HG03108 (cell line): ENCODE measurements around the gene SRXN1.

Source experiments
- ATAC-seq: cut with Tn5 transposase; IDR thresholded peaks from one replicate; pipeline ENCODE4 v1.9.1; 2021; ENCODE audit warnings: moderate library complexity; ENCODE audit not compliant: unreplicated experiment

SRXN1 gene

GRCh38 chr20:637559-637958 lies 15.4 kb downstream of the SRXN1 start:
- no peak for ATAC-seq

- ATAC-seq = no peak
Observed at GRCh38 chr20:635893-636338, 17.1 kb downstream of the SRXN1 start.

GRCh38 chr20:635028-635892 lies 17.7 kb downstream of the SRXN1 start:
- ATAC-seq = no peak

- ATAC-seq = no peak
Observed at GRCh38 chr20:634148-634925, 18.7 kb downstream of the SRXN1 start.

- ATAC-seq = no peak
Observed at GRCh38 chr20:631101-631500, 21.9 kb downstream of the SRXN1 start.

- ATAC-seq = no peak
Observed at GRCh38 chr20:626579-626978, 26.4 kb downstream of the SRXN1 start.

- ATAC-seq = no peak
Observed at GRCh38 chr20:625360-625932, 27.6 kb downstream of the SRXN1 start.

- no peak for ATAC-seq
Observed at GRCh38 chr20:623704-624103, 29.3 kb downstream of the SRXN1 start.

- ATAC-seq = no peak
Observed at GRCh38 chr20:623021-623420, 30.0 kb downstream of the SRXN1 start.

- no peak for ATAC-seq
Observed at GRCh38 chr20:622161-622560, 30.8 kb downstream of the SRXN1 start.

- no peak for ATAC-seq
Observed at GRCh38 chr20:621125-621756, 31.8 kb downstream of the SRXN1 start.

- no peak for ATAC-seq
Observed at GRCh38 chr20:620246-620645, 32.8 kb downstream of the SRXN1 start.

- no peak for ATAC-seq
Observed at GRCh38 chr20:618980-619379, 34.0 kb downstream of the SRXN1 start.

- no peak for ATAC-seq
Observed at GRCh38 chr20:617934-618690, 34.9 kb downstream of the SRXN1 start.

GRCh38 chr20:615514-615913 lies 37.5 kb downstream of the SRXN1 start:
- no peak for ATAC-seq

- no peak for ATAC-seq
Observed at GRCh38 chr20:611843-612185, 41.2 kb downstream of the SRXN1 start.

GRCh38 chr20:611047-611842 lies 41.8 kb downstream of the SRXN1 start:
- ATAC-seq = no peak

- ATAC-seq = no peak
Observed at GRCh38 chr20:610130-611046, 42.6 kb downstream of the SRXN1 start, which contains the start of gene TCF15. TCF15 (minus strand) TSS chr20:610309; CDS start chr20:610237, 72 bp downstream.
